ENCODE measurements around the gene PKNOX2.

Gene PKNOX2

DNA sequence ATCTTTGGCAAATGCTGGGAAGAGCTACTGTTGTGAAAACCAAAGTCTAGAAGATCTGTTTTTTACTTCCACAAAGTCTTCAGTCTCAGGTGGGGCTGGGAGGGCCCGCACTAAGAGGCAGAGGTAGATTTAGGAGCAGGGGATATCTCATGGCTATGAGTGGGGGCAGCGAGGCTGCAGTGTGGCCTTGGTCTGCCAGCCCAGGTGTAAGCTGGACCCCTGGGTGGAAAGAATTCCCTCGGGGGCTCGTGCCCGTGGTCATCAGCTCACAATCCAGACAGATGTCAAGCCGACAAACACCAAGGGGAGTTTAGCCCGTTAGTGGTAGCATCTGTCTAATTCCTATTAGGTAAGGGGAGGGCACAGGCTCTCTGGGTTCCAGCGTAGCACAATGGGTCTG is 9.0 kb downstream of the PKNOX2 start:
- no peaks in the 10 kb centered on the region for H3F3A ChIP-seq (ENCODE audit: control insufficient read depth, insufficient read depth)
- no peaks in the 10 kb centered on the region for H3K4me1 ChIP-seq (ENCODE audit: control insufficient read depth, low read length)
- H4K20me1 ChIP-seq (ENCODE audit: control insufficient read depth, insufficient read depth, low read depth, low read length), result no peaks in the 10 kb centered on the region
- no peaks in the 10 kb centered on the region for H3K79me2 ChIP-seq (ENCODE audit: control insufficient read depth, low read length)
- H3K4me2 ChIP-seq (ENCODE audit: low read length), result no peak overlapping the region
- no peaks in the 10 kb centered on the region for H3K9me2 ChIP-seq (replicated peaks; ENCODE audit: control insufficient read depth, low read length)
- TF ChIP-seq, protein P1, sequence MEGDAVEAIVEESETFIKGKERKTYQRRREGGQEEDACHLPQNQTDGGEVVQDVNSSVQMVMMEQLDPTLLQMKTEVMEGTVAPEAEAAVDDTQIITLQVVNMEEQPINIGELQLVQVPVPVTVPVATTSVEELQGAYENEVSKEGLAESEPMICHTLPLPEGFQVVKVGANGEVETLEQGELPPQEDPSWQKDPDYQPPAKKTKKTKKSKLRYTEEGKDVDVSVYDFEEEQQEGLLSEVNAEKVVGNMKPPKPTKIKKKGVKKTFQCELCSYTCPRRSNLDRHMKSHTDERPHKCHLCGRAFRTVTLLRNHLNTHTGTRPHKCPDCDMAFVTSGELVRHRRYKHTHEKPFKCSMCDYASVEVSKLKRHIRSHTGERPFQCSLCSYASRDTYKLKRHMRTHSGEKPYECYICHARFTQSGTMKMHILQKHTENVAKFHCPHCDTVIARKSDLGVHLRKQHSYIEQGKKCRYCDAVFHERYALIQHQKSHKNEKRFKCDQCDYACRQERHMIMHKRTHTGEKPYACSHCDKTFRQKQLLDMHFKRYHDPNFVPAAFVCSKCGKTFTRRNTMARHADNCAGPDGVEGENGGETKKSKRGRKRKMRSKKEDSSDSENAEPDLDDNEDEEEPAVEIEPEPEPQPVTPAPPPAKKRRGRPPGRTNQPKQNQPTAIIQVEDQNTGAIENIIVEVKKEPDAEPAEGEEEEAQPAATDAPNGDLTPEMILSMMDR (IDR thresholded peaks at IDR 0.05; ENCODE audit: low read depth, low read length, poor library complexity, severe bottlenecking), result no peak
- TF ChIP-seq EZH2phosphoT487 (IDR thresholded peaks at IDR 0.05; ENCODE audit: borderline replicate concordance, low read length), result no peak
- no peak overlapping the region for H3K4me3 ChIP-seq (ENCODE audit: low read length)
- H3K9me3 ChIP-seq (ENCODE audit: control insufficient read depth, insufficient read depth, low read length), result no peaks in the 10 kb centered on the region
- H3K27ac ChIP-seq (ENCODE audit: low read depth, low read length), result no peak overlapping the region
- H3K27me3 ChIP-seq (ENCODE audit: control insufficient read depth, low read length), result peaks cover 33% of the 10 kb centered on the region
- H3K36me3 ChIP-seq (ENCODE audit: control insufficient read depth, low read length), result no peaks in the 10 kb centered on the region

GRCh38 chr11:125174057-125174456 is 9.5 kb downstream of the PKNOX2 start:
- Histone ChIP-seq H3K4me1 (ENCODE audit: control insufficient read depth, low read length) (no peaks in the 10 kb centered on the region), H3K9me2 (replicated peaks; ENCODE audit: control insufficient read depth, low read length) (no peaks in the 10 kb centered on the region), H3K27ac (ENCODE audit: low read depth, low read length) (no peak overlapping the region), H3F3A (ENCODE audit: control insufficient read depth, insufficient read depth) (no peaks in the 10 kb centered on the region), H3K27me3 (ENCODE audit: control insufficient read depth, low read length) (peaks cover 33% of the 10 kb centered on the region), H4K20me1 (ENCODE audit: control insufficient read depth, insufficient read depth, low read depth, low read length) (no peaks in the 10 kb centered on the region), H3K36me3 (ENCODE audit: control insufficient read depth, low read length) (no peaks in the 10 kb centered on the region), H3K4me2 (ENCODE audit: low read length) (no peak overlapping the region), H3K4me3 (ENCODE audit: low read length) (no peak overlapping the region), H3K79me2 (ENCODE audit: control insufficient read depth, low read length) (no peaks in the 10 kb centered on the region), H3K9me3 (ENCODE audit: control insufficient read depth, insufficient read depth, low read length) (no peaks in the 10 kb centered on the region)
- no peak for TF ChIP-seq EZH2phosphoT487 (IDR thresholded peaks at IDR 0.05; ENCODE audit: borderline replicate concordance, low read length)
- TF ChIP-seq, protein P1 (IDR thresholded peaks at IDR 0.05; ENCODE audit: low read depth, low read length, poor library complexity, severe bottlenecking), result no peak

- Histone ChIP-seq H3K9me3 (ENCODE audit: control insufficient read depth, insufficient read depth, low read length) (no peaks in the 10 kb centered on the region), H3K4me2 (ENCODE audit: low read length) (no peak overlapping the region), H4K20me1 (ENCODE audit: control insufficient read depth, insufficient read depth, low read depth, low read length) (no peaks in the 10 kb centered on the region), H3K4me3 (ENCODE audit: low read length) (no peak overlapping the region), H3K36me3 (ENCODE audit: control insufficient read depth, low read length) (no peaks in the 10 kb centered on the region), H3K27me3 (ENCODE audit: control insufficient read depth, low read length) (peaks cover 27% of the 10 kb centered on the region), H3F3A (ENCODE audit: control insufficient read depth, insufficient read depth) (no peaks in the 10 kb centered on the region), H3K27ac (ENCODE audit: low read depth, low read length) (no peak overlapping the region), H3K79me2 (ENCODE audit: control insufficient read depth, low read length) (no peaks in the 10 kb centered on the region), H3K4me1 (ENCODE audit: control insufficient read depth, low read length) (no peaks in the 10 kb centered on the region), H3K9me2 (replicated peaks; ENCODE audit: control insufficient read depth, low read length) (no peaks in the 10 kb centered on the region)
- no peak for TF ChIP-seq EZH2phosphoT487 (IDR thresholded peaks at IDR 0.05; ENCODE audit: borderline replicate concordance, low read length)
- TF ChIP-seq, protein P1 (IDR thresholded peaks at IDR 0.05; ENCODE audit: low read depth, low read length, poor library complexity, severe bottlenecking), result no peak
Observed at GRCh38 chr11:125174686-125175085, 10.1 kb downstream of the PKNOX2 start.

DNA sequence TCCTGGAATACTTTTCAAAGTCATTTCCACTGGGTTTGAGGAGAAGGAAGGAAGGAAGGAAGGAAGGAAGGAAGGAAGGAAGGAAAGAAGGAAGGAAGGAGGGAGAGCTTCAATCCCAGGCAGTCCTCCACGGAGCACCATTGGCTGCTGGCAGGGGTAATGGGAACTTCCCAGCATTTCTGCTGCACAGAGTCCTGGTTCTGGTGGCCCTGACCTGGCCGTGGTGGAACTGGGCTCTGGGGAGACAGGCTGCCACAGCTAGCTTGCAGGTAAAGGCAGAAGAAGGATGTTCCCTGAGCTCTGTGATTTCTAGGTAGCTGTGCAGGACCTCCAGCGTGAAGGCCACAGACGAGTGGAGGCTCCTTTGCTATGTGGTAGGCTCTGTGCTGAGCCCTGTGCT is 10.6 kb downstream of the PKNOX2 start:
- no peaks in the 10 kb centered on the region for H3K9me3 ChIP-seq (ENCODE audit: control insufficient read depth, insufficient read depth, low read length)
- no peaks in the 10 kb centered on the region for H3K9me2 ChIP-seq (replicated peaks; ENCODE audit: control insufficient read depth, low read length)
- H3K4me1 ChIP-seq (ENCODE audit: control insufficient read depth, low read length), result no peaks in the 10 kb centered on the region
- H3K36me3 ChIP-seq (ENCODE audit: control insufficient read depth, low read length), result no peaks in the 10 kb centered on the region
- no peak overlapping the region for H3K27ac ChIP-seq (ENCODE audit: low read depth, low read length)
- H3F3A ChIP-seq (ENCODE audit: control insufficient read depth, insufficient read depth), result no peaks in the 10 kb centered on the region
- TF ChIP-seq, protein P1 (IDR thresholded peaks at IDR 0.05; ENCODE audit: low read depth, low read length, poor library complexity, severe bottlenecking), result no peak
- TF ChIP-seq EZH2phosphoT487 (IDR thresholded peaks at IDR 0.05; ENCODE audit: borderline replicate concordance, low read length), result no peak
- no peak overlapping the region for H3K4me3 ChIP-seq (ENCODE audit: low read length)
- H4K20me1 ChIP-seq (ENCODE audit: control insufficient read depth, insufficient read depth, low read depth, low read length), result no peaks in the 10 kb centered on the region
- H3K79me2 ChIP-seq (ENCODE audit: control insufficient read depth, low read length), result no peaks in the 10 kb centered on the region
- H3K4me2 ChIP-seq (ENCODE audit: low read length), result no peak overlapping the region
- H3K27me3 ChIP-seq (ENCODE audit: control insufficient read depth, low read length), result peaks cover 26% of the 10 kb centered on the region

Measured in DOHH2 (cell line).